Measurements from ENCODE around the gene TFEC. TPM values are rescaled to one million over a fixed set of nuclear protein-coding genes. Genes with fewer than 3 reads are reported as not detected.

The TFEC gene
- total RNA-seq, 1 experiment from 2014 or later: 0.12 TPM

DNA sequence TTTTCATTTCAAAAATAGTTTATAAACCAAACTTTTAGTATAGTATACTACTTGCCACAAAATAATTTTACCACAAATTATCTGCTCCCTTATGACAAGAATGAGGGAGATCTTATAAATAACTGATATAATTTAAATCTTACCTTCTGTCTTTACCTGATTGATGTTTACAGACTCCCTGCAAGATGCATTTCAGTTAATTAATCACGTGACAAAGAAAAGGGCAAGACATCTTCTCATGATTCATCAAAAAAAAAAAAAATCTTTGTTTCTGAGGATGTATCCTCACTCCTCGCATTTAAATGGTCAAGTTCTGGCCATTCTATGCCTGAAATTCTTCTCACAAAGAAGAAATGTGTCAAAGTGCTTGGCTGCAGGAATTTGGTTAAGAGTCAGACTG, 2.3 kb upstream of the TFEC start:
- H3K36me3 ChIP-seq (ENCODE audit: control insufficient read depth in 1 of 2, insufficient read depth in 2 of 2, low read length in 2 of 2): no peaks in the 10 kb centered on the region
- no peak overlapping the region for H3K4me3 ChIP-seq (replicated peaks in 1 of 2; ENCODE audit: low read depth in 1 of 2, low read length in 2 of 2)
- ATAC-seq (no peak), DNase-seq (ENCODE audit: low read depth, low spot score) (no peak)
- POLR2A ChIA-PET: no interaction called here
- H3K4me2 ChIP-seq (ENCODE audit: low read length): no peak overlapping the region
- H3K79me2 ChIP-seq (ENCODE audit: insufficient read depth, low read length): no peaks in the 10 kb centered on the region
- H3K27me3 ChIP-seq (ENCODE audit: insufficient read depth, low read length): no peaks in the 10 kb centered on the region
- no peaks in the 10 kb centered on the region for H3K9me2 ChIP-seq (ENCODE audit: insufficient read depth)
- H3K9ac ChIP-seq (ENCODE audit: low read length): no peak overlapping the region
- no peak overlapping the region for H2AFZ ChIP-seq (ENCODE audit: low read depth, low read length, poor library complexity, severe bottlenecking)
- TF ChIP-seq ELF1 (IDR thresholded peaks at IDR 0.05; ENCODE audit: borderline replicate concordance, low read depth) (no peak), RAD21 (IDR thresholded peaks at IDR 0.05; ENCODE audit: low read depth) (no peak), TCF7L2 (IDR thresholded peaks at IDR 0.05; ENCODE audit: borderline replicate concordance, extremely low read depth, insufficient read depth, insufficient read length) (no peak), FOSL1 (IDR thresholded peaks at IDR 0.05; ENCODE audit: low read depth) (no peak), EZH2 (IDR thresholded peaks at IDR 0.05) (no peak), YY1 (IDR thresholded peaks at IDR 0.05; ENCODE audit: extremely low read depth, insufficient replicate concordance, low read depth, low read length) (no peak), ZFX (IDR thresholded peaks at IDR 0.05) (no peak), POLR2A (IDR thresholded peaks at IDR 0.05; ENCODE audit: borderline replicate concordance, extremely low read depth, insufficient read depth, insufficient read length) (no peak), CBX3 (IDR thresholded peaks at IDR 0.05; ENCODE audit: low read depth) (no peak), SP1 (IDR thresholded peaks at IDR 0.05; ENCODE audit: low read depth) (no peak), ZNF274 (IDR thresholded peaks at IDR 0.05; ENCODE audit: low read depth, low read length) (no peak), POLR2AphosphoS5 (IDR thresholded peaks at IDR 0.05; ENCODE audit: low read depth, low read length) (no peak), EGR1 (IDR thresholded peaks at IDR 0.05; ENCODE audit: low read depth) (no peak), JUND (IDR thresholded peaks at IDR 0.05) (no peak), SIN3A (IDR thresholded peaks at IDR 0.05; ENCODE audit: low read depth) (no peak)
- TF ChIP-seq, protein P1, sequence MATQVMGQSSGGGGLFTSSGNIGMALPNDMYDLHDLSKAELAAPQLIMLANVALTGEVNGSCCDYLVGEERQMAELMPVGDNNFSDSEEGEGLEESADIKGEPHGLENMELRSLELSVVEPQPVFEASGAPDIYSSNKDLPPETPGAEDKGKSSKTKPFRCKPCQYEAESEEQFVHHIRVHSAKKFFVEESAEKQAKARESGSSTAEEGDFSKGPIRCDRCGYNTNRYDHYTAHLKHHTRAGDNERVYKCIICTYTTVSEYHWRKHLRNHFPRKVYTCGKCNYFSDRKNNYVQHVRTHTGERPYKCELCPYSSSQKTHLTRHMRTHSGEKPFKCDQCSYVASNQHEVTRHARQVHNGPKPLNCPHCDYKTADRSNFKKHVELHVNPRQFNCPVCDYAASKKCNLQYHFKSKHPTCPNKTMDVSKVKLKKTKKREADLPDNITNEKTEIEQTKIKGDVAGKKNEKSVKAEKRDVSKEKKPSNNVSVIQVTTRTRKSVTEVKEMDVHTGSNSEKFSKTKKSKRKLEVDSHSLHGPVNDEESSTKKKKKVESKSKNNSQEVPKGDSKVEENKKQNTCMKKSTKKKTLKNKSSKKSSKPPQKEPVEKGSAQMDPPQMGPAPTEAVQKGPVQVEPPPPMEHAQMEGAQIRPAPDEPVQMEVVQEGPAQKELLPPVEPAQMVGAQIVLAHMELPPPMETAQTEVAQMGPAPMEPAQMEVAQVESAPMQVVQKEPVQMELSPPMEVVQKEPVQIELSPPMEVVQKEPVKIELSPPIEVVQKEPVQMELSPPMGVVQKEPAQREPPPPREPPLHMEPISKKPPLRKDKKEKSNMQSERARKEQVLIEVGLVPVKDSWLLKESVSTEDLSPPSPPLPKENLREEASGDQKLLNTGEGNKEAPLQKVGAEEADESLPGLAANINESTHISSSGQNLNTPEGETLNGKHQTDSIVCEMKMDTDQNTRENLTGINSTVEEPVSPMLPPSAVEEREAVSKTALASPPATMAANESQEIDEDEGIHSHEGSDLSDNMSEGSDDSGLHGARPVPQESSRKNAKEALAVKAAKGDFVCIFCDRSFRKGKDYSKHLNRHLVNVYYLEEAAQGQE (IDR thresholded peaks at IDR 0.05; ENCODE audit: low read depth): no peak
- TF ChIP-seq, protein P2, sequence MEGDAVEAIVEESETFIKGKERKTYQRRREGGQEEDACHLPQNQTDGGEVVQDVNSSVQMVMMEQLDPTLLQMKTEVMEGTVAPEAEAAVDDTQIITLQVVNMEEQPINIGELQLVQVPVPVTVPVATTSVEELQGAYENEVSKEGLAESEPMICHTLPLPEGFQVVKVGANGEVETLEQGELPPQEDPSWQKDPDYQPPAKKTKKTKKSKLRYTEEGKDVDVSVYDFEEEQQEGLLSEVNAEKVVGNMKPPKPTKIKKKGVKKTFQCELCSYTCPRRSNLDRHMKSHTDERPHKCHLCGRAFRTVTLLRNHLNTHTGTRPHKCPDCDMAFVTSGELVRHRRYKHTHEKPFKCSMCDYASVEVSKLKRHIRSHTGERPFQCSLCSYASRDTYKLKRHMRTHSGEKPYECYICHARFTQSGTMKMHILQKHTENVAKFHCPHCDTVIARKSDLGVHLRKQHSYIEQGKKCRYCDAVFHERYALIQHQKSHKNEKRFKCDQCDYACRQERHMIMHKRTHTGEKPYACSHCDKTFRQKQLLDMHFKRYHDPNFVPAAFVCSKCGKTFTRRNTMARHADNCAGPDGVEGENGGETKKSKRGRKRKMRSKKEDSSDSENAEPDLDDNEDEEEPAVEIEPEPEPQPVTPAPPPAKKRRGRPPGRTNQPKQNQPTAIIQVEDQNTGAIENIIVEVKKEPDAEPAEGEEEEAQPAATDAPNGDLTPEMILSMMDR (IDR thresholded peaks at IDR 0.05 in 2 of 3, conservative IDR thresholded peaks at IDR 0.05 in 1 of 3; ENCODE audit: borderline replicate concordance in 1 of 3, insufficient read depth in 1 of 3, low read depth in 2 of 3, low read length in 2 of 3): no peak
- TF ChIP-seq, protein P3, sequence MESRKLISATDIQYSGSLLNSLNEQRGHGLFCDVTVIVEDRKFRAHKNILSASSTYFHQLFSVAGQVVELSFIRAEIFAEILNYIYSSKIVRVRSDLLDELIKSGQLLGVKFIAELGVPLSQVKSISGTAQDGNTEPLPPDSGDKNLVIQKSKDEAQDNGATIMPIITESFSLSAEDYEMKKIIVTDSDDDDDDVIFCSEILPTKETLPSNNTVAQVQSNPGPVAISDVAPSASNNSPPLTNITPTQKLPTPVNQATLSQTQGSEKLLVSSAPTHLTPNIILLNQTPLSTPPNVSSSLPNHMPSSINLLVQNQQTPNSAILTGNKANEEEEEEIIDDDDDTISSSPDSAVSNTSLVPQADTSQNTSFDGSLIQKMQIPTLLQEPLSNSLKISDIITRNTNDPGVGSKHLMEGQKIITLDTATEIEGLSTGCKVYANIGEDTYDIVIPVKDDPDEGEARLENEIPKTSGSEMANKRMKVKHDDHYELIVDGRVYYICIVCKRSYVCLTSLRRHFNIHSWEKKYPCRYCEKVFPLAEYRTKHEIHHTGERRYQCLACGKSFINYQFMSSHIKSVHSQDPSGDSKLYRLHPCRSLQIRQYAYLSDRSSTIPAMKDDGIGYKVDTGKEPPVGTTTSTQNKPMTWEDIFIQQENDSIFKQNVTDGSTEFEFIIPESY (IDR thresholded peaks at IDR 0.05; ENCODE audit: extremely low read depth, insufficient replicate concordance, low read length): no peak
- TF ChIP-seq, protein P4, sequence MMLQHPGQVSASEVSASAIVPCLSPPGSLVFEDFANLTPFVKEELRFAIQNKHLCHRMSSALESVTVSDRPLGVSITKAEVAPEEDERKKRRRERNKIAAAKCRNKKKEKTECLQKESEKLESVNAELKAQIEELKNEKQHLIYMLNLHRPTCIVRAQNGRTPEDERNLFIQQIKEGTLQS (IDR thresholded peaks at IDR 0.05): no peak
- intact Hi-C loops (cut with micrococcal nuclease): no loop called here
- no peaks in the 10 kb centered on the region for H3K4me1 ChIP-seq (ENCODE audit: control insufficient read depth in 1 of 2, insufficient read depth in 2 of 2, low read length in 2 of 2)
- no peak overlapping the region for H3K27ac ChIP-seq (ENCODE audit: low read depth, low read length)
- RAD21 ChIA-PET (ENCODE audit: low non-redundant PET in 1 of 2, low total read pairs in 2 of 2, uncharacterized antibody in 2 of 2, unreplicated experiment in 2 of 2): no interaction called here
- H4K20me1 ChIP-seq (ENCODE audit: insufficient read depth): no peaks in the 10 kb centered on the region
- CTCF ChIA-PET: no interaction called here
- no peaks in the 10 kb centered on the region for H3K9me3 ChIP-seq (ENCODE audit: control insufficient read depth in 1 of 2, insufficient read depth in 1 of 2, low read depth in 1 of 2, low read length in 2 of 2)
- BruUV-seq (replicated peaks): no TSS peak

All from HCT116 (cell line).